GM18867 (cell line): ENCODE results near the gene TMEM150A.
"Not testable (repeated sequence)": the region's sequence is repeated elsewhere in the genome, so short reads cannot be mapped to it uniquely, and the experiment has no call there.

Experiments used
- ATAC-seq: cut with Tn5 transposase; IDR thresholded peaks from one replicate; pipeline ENCODE4 v1.9.1; 2021; ENCODE audit warnings: mild to moderate bottlenecking, moderate library complexity; ENCODE audit not compliant: unreplicated experiment

TMEM150A gene

GRCh38 chr2:85595301-85596025 lies 7.0 kb downstream of the TMEM150A start, which contains the start of gene RNF181:
Gene RNF181 (plus strand): TSS chr2:85595745. CDS start chr2:85595764, 19 bp downstream.
- peak; percentile 98 for ATAC-seq

GRCh38 chr2:85594715-85595300 lies 7.7 kb downstream of the TMEM150A start:
- no peak for ATAC-seq

- ATAC-seq, result no peak
These were observed 9.5 kb downstream of the TMEM150A start for GRCh38 chr2:85593023-85593422.

- ATAC-seq, result not testable (repeated sequence)
These were observed 10.2 kb downstream of the TMEM150A start for GRCh38 chr2:85592299-85592698.

GRCh38 chr2:85591563-85591962 lies 10.9 kb downstream of the TMEM150A start:
- no peak for ATAC-seq

GRCh38 chr2:85590950-85591349 lies 11.5 kb downstream of the TMEM150A start:
- no peak for ATAC-seq

- ATAC-seq, result no peak
These were observed 12.3 kb downstream of the TMEM150A start for GRCh38 chr2:85589982-85590791.

GRCh38 chr2:85589181-85589580 lies 13.3 kb downstream of the TMEM150A start:
- no peak for ATAC-seq

- ATAC-seq, result no peak
These were observed 13.9 kb downstream of the TMEM150A start for GRCh38 chr2:85588645-85589044.

GRCh38 chr2:85588236-85588635 lies 14.3 kb downstream of the TMEM150A start:
- no peak for ATAC-seq

GRCh38 chr2:85585781-85586105 lies 16.8 kb downstream of the TMEM150A start:
- no peak for ATAC-seq

- ATAC-seq, result peak; percentile 38
These were observed 17.4 kb downstream of the TMEM150A start for GRCh38 chr2:85584857-85585780.

GRCh38 chr2:85584354-85584856 lies 18.1 kb downstream of the TMEM150A start, which contains the start of gene VAMP5:
Gene VAMP5 (plus strand): TSS chr2:85584431. CDS start chr2:85584491, 60 bp downstream.
- peak; percentile 37 for ATAC-seq

GRCh38 chr2:85583667-85584353 lies 18.7 kb downstream of the TMEM150A start:
- peak; percentile 70 for ATAC-seq

- no peak for ATAC-seq
These were observed 20.0 kb downstream of the TMEM150A start for GRCh38 chr2:85582492-85582891.

GRCh38 chr2:85580206-85580605 lies 22.3 kb downstream of the TMEM150A start:
- no peak for ATAC-seq

GRCh38 chr2:85579266-85579935 lies 23.1 kb downstream of the TMEM150A start:
- no peak for ATAC-seq

- ATAC-seq, result peak; percentile 39
These were observed 24.0 kb downstream of the TMEM150A start for GRCh38 chr2:85578243-85579180.
